SK-N-SH (cell line): ENCODE data around the gene C2CD4D.

Experiments
- CTCF ChIP-seq: fragments of 200-600 bp; sonication (generic); IDR thresholded peaks from 2 replicates; pipeline ENCODE4 v1.6.1; 2017; ENCODE audit warnings: antibody characterized with exemption, mild to moderate bottlenecking, moderate library complexity
- EP300 ChIP-seq, 2 experiments: IDR thresholded peaks; 2 replicates each; pipeline versions ENCODE4 v1.4.0 to v1.6.1; 2012; ENCODE audit warnings: borderline replicate concordance in 1 of 2, low read depth in 1 of 2, low read length in 1 of 2
- FOXJ3 ChIP-seq: sonication (generic); formaldehyde crosslinking; IDR thresholded peaks from 2 replicates; pipeline ENCODE4 v1.5.1; 2020; ENCODE audit warnings: mild to moderate bottlenecking, missing genetic modification reagents
- IRF3 ChIP-seq: fragments of 150-350 bp; IDR thresholded peaks from 2 replicates; pipeline ENCODE4 v1.6.1; 2016; ENCODE audit warnings: mild to moderate bottlenecking, low read depth, low read length
- JUND ChIP-seq: IDR thresholded peaks from 2 replicates; pipeline ENCODE4 v1.4.0; 2012
- NFIC ChIP-seq: IDR thresholded peaks from 2 replicates; pipeline ENCODE4 v1.4.0; 2012; ENCODE audit warnings: borderline replicate concordance
- NRF1 ChIP-seq: IDR thresholded peaks from 2 replicates; pipeline ENCODE4 v1.6.1; 2012; ENCODE audit warnings: low read depth, mild to moderate bottlenecking, low read length
- POLR2AphosphoS5 ChIP-seq: IDR thresholded peaks from 2 replicates; pipeline ENCODE4 v1.6.1; 2012; ENCODE audit warnings: low read depth, low read length
- REST ChIP-seq: IDR thresholded peaks from 2 replicates; pipeline ENCODE4 v1.6.1; 2012; ENCODE audit warnings: mild to moderate bottlenecking, low read depth, low read length, moderate library complexity
- SMC3 ChIP-seq: IDR thresholded peaks from 2 replicates; pipeline ENCODE4 v1.6.1; 2012; ENCODE audit warnings: low read depth, low read length, improper control_type of control experiment
- TEAD4 ChIP-seq: IDR thresholded peaks from 2 replicates; pipeline ENCODE4 v1.4.0; 2012; ENCODE audit warnings: mild to moderate bottlenecking, borderline replicate concordance; ENCODE audit not compliant: insufficient read depth
- USF1 ChIP-seq: IDR thresholded peaks from 2 replicates; pipeline ENCODE4 v1.4.0; 2012; ENCODE audit warnings: low read depth, borderline replicate concordance
- USF2 ChIP-seq: fragments of 150-350 bp; IDR thresholded peaks from 2 replicates; pipeline ENCODE4 v1.6.1; 2017; ENCODE audit warnings: antibody characterized with exemption, low read length, low read depth, borderline replicate concordance
- YY1 ChIP-seq: IDR thresholded peaks from 2 replicates; pipeline ENCODE4 v1.4.0; 2012; ENCODE audit warnings: low read depth, mild to moderate bottlenecking

GRCh38 chr1:151851886-151852285 lies 12.3 kb upstream of the C2CD4D start:
- no peak for TF ChIP-seq NFIC
- no peak for TF ChIP-seq REST
- TF ChIP-seq CTCF = no peak
- no peak for TF ChIP-seq YY1
- no peak for TF ChIP-seq EP300 (IDR thresholded peaks at IDR 0.05; ENCODE audit: borderline replicate concordance in 1 of 2, low read depth in 1 of 2, low read length in 1 of 2)
- no peak for TF ChIP-seq POLR2AphosphoS5
- TF ChIP-seq FOXJ3 = no peak
- TF ChIP-seq TEAD4 = no peak
- no peak for TF ChIP-seq USF1
- TF ChIP-seq IRF3 = no peak
- no peak for TF ChIP-seq USF2
- TF ChIP-seq SMC3 = no peak
- TF ChIP-seq JUND = no peak
- TF ChIP-seq NRF1 = no peak
